ENCODE data around the gene YBX1. TPM values are rescaled to one million over a fixed set of nuclear protein-coding genes. Genes with fewer than 3 reads are reported as not detected.

The YBX1 gene
- total RNA-seq, 4 donors from 2014 or later = 509 to 860 (median 681) TPM

GRCh38 chr1:42743317-42744147, 61.3 kb downstream of the YBX1 start:
- ATAC-seq (ENCODE audit: low FRiP score) = no peak
- no peak for DNase-seq (ENCODE audit: low spot score)
- no peak for TF ChIP-seq CTCF (IDR thresholded peaks at IDR 0.05)

- ATAC-seq (ENCODE audit: low FRiP score) = no peak
- TF ChIP-seq CTCF (IDR thresholded peaks at IDR 0.05) = no peak
- DNase-seq (ENCODE audit: low spot score) = no peak
Observed at GRCh38 chr1:42744148-42744413, 61.9 kb downstream of the YBX1 start.

- no peak for DNase-seq (ENCODE audit: low spot score)
- ATAC-seq (ENCODE audit: low FRiP score) = no peak
- TF ChIP-seq CTCF (IDR thresholded peaks at IDR 0.05) = no peak
Observed at GRCh38 chr1:42745851-42746250, 63.6 kb downstream of the YBX1 start.

DNA sequence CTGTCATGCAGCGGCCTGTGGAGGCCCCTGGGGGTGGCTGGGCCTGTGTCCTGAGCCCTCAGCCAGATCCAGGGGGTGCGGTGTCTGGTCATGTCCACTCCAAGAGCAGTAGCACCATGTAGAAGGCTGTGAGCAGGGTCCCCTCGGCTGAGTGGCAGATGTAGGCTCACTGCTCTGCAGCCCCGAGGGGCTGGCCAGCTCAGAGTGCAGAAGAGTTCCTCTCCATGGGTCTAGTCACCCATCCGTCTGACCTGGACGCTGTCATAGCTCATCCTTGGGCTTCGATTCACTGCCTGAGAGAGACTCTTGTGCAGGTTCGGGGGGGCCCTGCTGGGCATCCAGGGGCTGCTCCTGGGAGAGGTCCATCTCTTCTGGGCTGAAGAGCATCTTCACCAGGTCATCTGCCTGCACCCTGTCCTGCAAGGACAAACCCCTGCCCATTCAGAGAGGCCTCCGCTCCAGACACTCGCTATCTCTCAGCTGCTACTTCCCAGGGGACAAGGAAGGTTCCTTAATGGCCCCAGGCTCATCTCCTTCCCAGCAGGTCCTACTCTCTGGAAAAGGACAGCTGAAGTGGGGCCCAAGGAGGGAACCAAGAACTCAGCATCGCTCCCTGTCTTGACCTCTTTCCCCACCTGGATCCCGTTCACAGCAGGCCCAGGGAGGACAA, 64.4 kb downstream of the YBX1 start:
- no peak for ATAC-seq (ENCODE audit: low FRiP score)
- TF ChIP-seq CTCF (IDR thresholded peaks at IDR 0.05) = no peak
- DNase-seq (ENCODE audit: low spot score) = no peak

DNA sequence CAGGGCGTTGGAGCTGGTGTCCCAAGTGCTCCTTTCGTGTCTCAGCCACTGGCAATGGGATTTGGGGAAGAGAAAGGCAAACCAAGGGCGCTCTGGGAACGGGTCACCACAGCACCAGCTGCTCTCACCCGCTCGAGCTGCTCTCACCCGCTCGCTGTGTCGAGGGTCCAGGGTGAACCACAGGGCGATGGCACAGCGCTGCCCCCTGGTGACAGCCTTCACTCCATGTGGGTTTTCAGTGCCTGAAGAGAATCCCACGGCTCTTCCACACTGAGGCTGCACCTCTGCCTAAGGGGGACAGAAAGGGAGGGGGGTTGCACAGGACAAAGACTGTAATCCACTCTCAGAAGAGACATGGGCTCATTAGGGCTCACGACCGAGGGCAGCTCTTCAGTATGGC, 64.9 kb downstream of the YBX1 start:
- TF ChIP-seq CTCF (IDR thresholded peaks at IDR 0.05) = peak in 1 of 3 donors; percentile 12
- DNase-seq (ENCODE audit: low spot score) (no peak), ATAC-seq (ENCODE audit: low FRiP score) (no peak)

DNA sequence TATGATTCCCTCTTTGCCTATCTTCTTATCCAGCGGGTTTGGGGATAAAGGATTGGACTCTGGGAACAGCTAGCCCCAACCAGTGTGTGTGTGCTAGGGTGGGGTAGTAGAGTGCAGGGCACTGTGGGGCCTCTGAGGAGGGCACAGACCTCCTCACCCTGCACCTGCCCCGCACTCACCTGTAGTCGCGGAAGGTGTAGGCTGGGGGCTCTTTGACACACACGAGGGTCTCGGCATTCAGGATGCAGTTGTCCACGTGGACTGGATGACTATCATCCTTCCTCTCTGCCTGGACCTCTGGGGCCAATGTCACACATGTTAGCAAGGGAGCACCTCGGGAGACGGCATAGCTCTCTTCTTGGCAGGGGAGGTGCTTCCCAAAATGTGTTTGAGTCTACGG, 65.8 kb downstream of the YBX1 start:
- ATAC-seq (ENCODE audit: low FRiP score) (no peak), DNase-seq (ENCODE audit: low spot score) (no peak)
- TF ChIP-seq CTCF (IDR thresholded peaks at IDR 0.05) = no peak

Data from omental fat pad (tissue), 4 donors.